Measurements from ENCODE around the gene FILIP1L.

FILIP1L gene

GRCh38 chr3:99918715-99919114, 195.6 kb downstream of the FILIP1L start:
- DNase-seq: no peak

GRCh38 chr3:99915906-99916432, 198.3 kb downstream of the FILIP1L start:
- no peak for DNase-seq

- DNase-seq: no peak
Observed at GRCh38 chr3:99911433-99911832, 202.9 kb downstream of the FILIP1L start.

- DNase-seq: no peak
Observed at GRCh38 chr3:99910752-99911290, 203.5 kb downstream of the FILIP1L start.

- DNase-seq: no peak
Observed at GRCh38 chr3:99909714-99910495, 204.4 kb downstream of the FILIP1L start.

GRCh38 chr3:99907959-99908544, 206.2 kb downstream of the FILIP1L start:
- DNase-seq: no peak

- no peak for DNase-seq
Observed at GRCh38 chr3:99903869-99904268, 210.4 kb downstream of the FILIP1L start.

- DNase-seq: no peak
Observed at GRCh38 chr3:99902091-99902490, 212.2 kb downstream of the FILIP1L start.

- DNase-seq: no peak
Observed at GRCh38 chr3:99901200-99901926, 212.9 kb downstream of the FILIP1L start.

GRCh38 chr3:99900248-99900647, 214.1 kb downstream of the FILIP1L start:
- no peak for DNase-seq

- no peak for DNase-seq
Observed at GRCh38 chr3:99899603-99900002, 214.7 kb downstream of the FILIP1L start.

GRCh38 chr3:99896482-99896881, 217.8 kb downstream of the FILIP1L start:
- DNase-seq: no peak

- no peak for DNase-seq
Observed at GRCh38 chr3:99895703-99896441, 218.4 kb downstream of the FILIP1L start.

- DNase-seq: no peak
Observed at GRCh38 chr3:99895131-99895696, 219.1 kb downstream of the FILIP1L start.

- DNase-seq: no peak
Observed at GRCh38 chr3:99892332-99892731, 222.0 kb downstream of the FILIP1L start.

GRCh38 chr3:99891610-99892285, 222.6 kb downstream of the FILIP1L start:
- DNase-seq: no peak

GRCh38 chr3:99885851-99886250, 228.4 kb downstream of the FILIP1L start:
- DNase-seq: no peak

GRCh38 chr3:99885085-99885484, 229.2 kb downstream of the FILIP1L start:
- DNase-seq: no peak

- no peak for DNase-seq
Observed at GRCh38 chr3:99884484-99884883, 229.8 kb downstream of the FILIP1L start.

- DNase-seq: no peak
Observed at GRCh38 chr3:99883693-99884092, 230.6 kb downstream of the FILIP1L start.

GRCh38 chr3:99883138-99883461, 231.2 kb downstream of the FILIP1L start:
- no peak for DNase-seq

Data from NCI-H526 (cell line).